Measurements from ENCODE around the gene EML4. TPM values are rescaled to one million over a fixed set of nuclear protein-coding genes. Genes with fewer than 3 reads are reported as not detected.

EML4 gene
- total RNA-seq, 1 donor from 2014 or later, result 167 TPM

DNA sequence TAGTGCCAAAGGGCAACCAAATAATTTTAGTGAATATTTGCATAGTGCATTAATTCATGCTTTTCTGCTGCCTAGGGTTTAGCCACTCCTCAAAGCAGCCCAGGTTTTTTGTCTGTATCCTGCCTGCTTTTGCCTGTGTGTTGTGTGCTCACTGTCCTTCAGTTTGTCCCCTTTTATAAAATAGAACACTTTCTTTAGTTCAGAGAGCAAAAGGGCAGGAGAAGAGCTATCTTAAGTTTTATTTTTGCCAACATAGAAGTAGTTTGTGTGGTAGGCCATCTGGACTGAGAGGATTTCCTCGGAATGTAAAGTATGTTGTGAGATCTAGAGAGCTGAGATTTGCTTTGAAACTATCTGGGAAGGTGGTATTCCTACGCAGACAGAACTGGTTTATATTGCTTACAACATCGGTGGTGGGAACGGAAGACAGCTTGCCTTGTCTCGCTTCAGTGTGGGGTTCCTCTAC lies 64.9 kb downstream of the EML4 start:
- no peaks in the 10 kb centered on the region for H3K27me3 ChIP-seq
- H3F3A ChIP-seq (ENCODE audit: low read depth), result peaks cover 7% of the 10 kb centered on the region
- peak overlapping the region; percentile 0 for H3K27ac Mint-ChIP-seq
- H3K9me3 Mint-ChIP-seq, result no peaks in the 10 kb centered on the region
- H3K9ac ChIP-seq, result no peak overlapping the region
- no peak overlapping the region for H3K4me3 Mint-ChIP-seq
- H3K27me3 Mint-ChIP-seq (ENCODE audit: insufficient read depth, low read depth), result no peaks in the 10 kb centered on the region
- no peaks in the 10 kb centered on the region for H3K36me3 Mint-ChIP-seq
- H3K9me3 ChIP-seq (ENCODE audit: low read depth), result no peaks in the 10 kb centered on the region
- TF ChIP-seq EZH2phosphoT487 (IDR thresholded peaks at IDR 0.05) (no peak), EZH2 (IDR thresholded peaks at IDR 0.05) (no peak), CTCF (IDR thresholded peaks at IDR 0.05) (no peak)
- H3K4me1 ChIP-seq, result peaks cover 5% of the 10 kb centered on the region
- peaks cover 71% of the 10 kb centered on the region for H4K20me1 ChIP-seq (ENCODE audit: low read depth)
- no peak overlapping the region for H3K4me2 ChIP-seq
- H3K36me3 ChIP-seq, result no peaks in the 10 kb centered on the region
- peaks cover 15% of the 10 kb centered on the region for H3K4me1 Mint-ChIP-seq
- DNase-seq (ENCODE audit: low spot score), result no peak
- peak overlapping the region; percentile 65 for H3K27ac ChIP-seq
- no peak overlapping the region for H3K4me3 ChIP-seq
- peaks cover 99% of the 10 kb centered on the region for H3K79me2 ChIP-seq (ENCODE audit: low read depth)
- H2AFZ ChIP-seq (replicated peaks), result no peak overlapping the region

DNA sequence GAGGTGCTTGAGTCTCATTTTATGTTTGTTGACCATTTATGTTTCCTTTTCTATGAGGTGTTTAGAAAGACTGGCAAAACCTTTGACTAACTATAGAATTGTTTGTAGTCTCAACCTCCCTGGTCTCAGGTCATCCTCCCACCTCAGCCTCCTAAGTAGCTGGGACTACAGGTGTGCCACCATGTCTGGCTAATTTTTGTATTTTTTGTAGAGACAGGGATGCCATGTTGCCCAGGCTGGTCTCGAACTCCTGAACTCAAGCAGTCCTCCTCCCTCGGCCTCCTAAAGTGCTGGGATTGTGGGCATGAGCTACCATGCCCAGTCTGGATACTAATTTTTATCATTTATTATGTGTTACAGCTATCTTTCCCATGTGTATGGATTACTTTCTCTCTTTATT lies 67.8 kb downstream of the EML4 start:
- no peak for TF ChIP-seq EZH2phosphoT487 (IDR thresholded peaks at IDR 0.05)
- no peak for TF ChIP-seq CTCF (IDR thresholded peaks at IDR 0.05)
- TF ChIP-seq EZH2 (IDR thresholded peaks at IDR 0.05), result no peak
- H3F3A ChIP-seq (ENCODE audit: low read depth), result peaks cover 7% of the 10 kb centered on the region
- Mint-ChIP-seq H3K27me3 (ENCODE audit: insufficient read depth, low read depth) (no peaks in the 10 kb centered on the region), H3K9me3 (no peaks in the 10 kb centered on the region), H3K4me3 (no peak overlapping the region), H3K4me1 (peaks cover 13% of the 10 kb centered on the region), H3K27ac (no peak overlapping the region), H3K36me3 (no peaks in the 10 kb centered on the region)
- H3K27ac ChIP-seq, result no peak overlapping the region
- DNase-seq (ENCODE audit: low spot score), result no peak
- no peak overlapping the region for H3K4me3 ChIP-seq
- no peaks in the 10 kb centered on the region for H3K9me3 ChIP-seq (ENCODE audit: low read depth)
- no peak overlapping the region for H3K9ac ChIP-seq
- H3K4me1 ChIP-seq, result peaks cover 5% of the 10 kb centered on the region
- H3K79me2 ChIP-seq (ENCODE audit: low read depth), result peaks cover 100% of the 10 kb centered on the region
- H3K27me3 ChIP-seq, result no peaks in the 10 kb centered on the region
- H4K20me1 ChIP-seq (ENCODE audit: low read depth), result peaks cover 78% of the 10 kb centered on the region
- no peak overlapping the region for H3K4me2 ChIP-seq
- no peak overlapping the region for H2AFZ ChIP-seq (replicated peaks)
- H3K36me3 ChIP-seq, result no peaks in the 10 kb centered on the region

GRCh38 chr2:42238644-42239288 lies 69.6 kb downstream of the EML4 start:
- no peaks in the 10 kb centered on the region for H3K27me3 Mint-ChIP-seq (ENCODE audit: insufficient read depth, low read depth)
- peaks cover 100% of the 10 kb centered on the region for H3K79me2 ChIP-seq (ENCODE audit: low read depth)
- peak; percentile 50 for DNase-seq (ENCODE audit: low spot score)

More at GRCh38 chr2:42238644-42239288, 69.6 kb downstream of the EML4 start:
- H3K27ac ChIP-seq, result no peak overlapping the region
- H3K36me3 Mint-ChIP-seq, result no peaks in the 10 kb centered on the region
- no peaks in the 10 kb centered on the region for H3K27me3 ChIP-seq
- no peaks in the 10 kb centered on the region for H3K9me3 ChIP-seq (ENCODE audit: low read depth)
- H3F3A ChIP-seq (ENCODE audit: low read depth), result peaks cover 6% of the 10 kb centered on the region
- H3K9me3 Mint-ChIP-seq, result no peaks in the 10 kb centered on the region
- no peak overlapping the region for H3K9ac ChIP-seq
- no peak overlapping the region for H3K27ac Mint-ChIP-seq
- peaks cover 10% of the 10 kb centered on the region for H3K4me1 Mint-ChIP-seq
- H3K4me2 ChIP-seq, result no peak overlapping the region
- H3K36me3 ChIP-seq, result no peaks in the 10 kb centered on the region
- peaks cover 86% of the 10 kb centered on the region for H4K20me1 ChIP-seq (ENCODE audit: low read depth)
- H2AFZ ChIP-seq (replicated peaks), result no peak overlapping the region
- H3K4me3 Mint-ChIP-seq, result no peak overlapping the region
- no peak overlapping the region for H3K4me3 ChIP-seq
- peaks cover 3% of the 10 kb centered on the region for H3K4me1 ChIP-seq
- TF ChIP-seq CTCF (IDR thresholded peaks at IDR 0.05) (peak; percentile 51), EZH2phosphoT487 (IDR thresholded peaks at IDR 0.05) (no peak)

Data from neural progenitor cell (in vitro differentiated cells).